Psoas muscle (tissue), 8 donors: Measurements from ENCODE around the gene UGT1A5. TPM values are rescaled to one million over a fixed set of nuclear protein-coding genes. Genes with fewer than 3 reads are reported as not detected.

Source experiments
- ATAC-seq, 4 donors: fragments of 200-7000 bp; cut with Tn5 transposase; one replicate each; pipeline ENCODE4 v1.9.1; 2020; ENCODE audit warnings: moderate library complexity in 3 of 4, mild to moderate bottlenecking in 2 of 4
- DNase-seq, 2 donors: peaks; one replicate each; pipeline ENCODE4 v3.0.0-alpha.2; 2020
- H3K27ac ChIP-seq: fragments of 200-600 bp; one replicate; pipeline ENCODE4 v1.8.0; 2022
- H3K27me3 ChIP-seq, 3 donors: fragments of 200-600 bp in 1 of 3; one replicate each; pipeline versions ENCODE4 v1.6.1 to v1.8.0; 2013 to 2022; ENCODE audit warnings: low read length in 2 of 3, mild to moderate bottlenecking in 2 of 3, moderate library complexity in 1 of 3; ENCODE audit not compliant: insufficient read depth in 3 of 3
- H3K36me3 ChIP-seq, 2 donors: fragments of 200-600 bp in 1 of 2; one replicate each; pipeline versions ENCODE4 v1.6.1 to v1.8.0; 2013 to 2022; ENCODE audit warnings: low read depth in 1 of 2, mild to moderate bottlenecking in 1 of 2, moderate library complexity in 1 of 2; ENCODE audit not compliant: insufficient read depth in 1 of 2
- H3K4me1 ChIP-seq: fragments of 200-600 bp; one replicate; pipeline ENCODE4 v1.8.0; 2022
- H3K4me3 ChIP-seq: fragments of 200-600 bp; one replicate; pipeline ENCODE4 v1.8.0; 2022; ENCODE audit warnings: mild to moderate bottlenecking
- H3K9me3 ChIP-seq: fragments of 200-600 bp; one replicate; pipeline ENCODE4 v1.8.0; 2022
- WGBS, 3 donors: extraction: QIAGEN DNeasy Blood & Tissue Kit; methylation state at CpG; one replicate each; pipeline versions ENCODE4 v1.1.6 to v1.1.7; 2013; 5-methylcytosine and 5-hydroxymethylcytosine counted together
- intact Hi-C, 2 donors: fragments of 100-400 bp; cut with DNase I; formaldehyde crosslinking; loops; one replicate each; pipeline versions ENCODE4 v1.11.0 to v1.14.2; 2022
- polyA plus RNA-seq, 3 donors: library from polyadenylated mRNA; stranded (reverse); fragments of 200-250 nt; gene quantifications; one replicate each; pipeline ENCODE4 v1.2.3, GENCODE V29; 2013
- total RNA-seq, 4 donors: library from RNA; stranded (reverse); fragmentation: NEBNext Ultra II Directional in 2 of 4; extraction: Animal tissue kit (Norgen Biotek cat#: 25700) in 2 of 4; gene quantifications; one replicate each; pipeline versions ENCODE4 v1.2.1 to v1.2.4, GENCODE V29; 2021 to 2023
- TF ChIP-seq, protein P1 (sequence below): fragments of 200-600 bp; IDR thresholded peaks from one replicate; pipeline ENCODE4 v1.8.0; 2022; ENCODE audit warnings: antibody characterized with exemption
- donor health status: healthy with polysubstance abuse.
- donor health status: DM: no; HTN: no; CAD: no; lungs with moderate emphysema.
- donor health status: Bipolar disorder and iron deficiency.
- donor health status: healthy.
- donor health status: DM: yes; HTN: yes; CAD: no.
- donor health status: DM: no; HTN: no; CAD: no.
- donor health status: DM: no; HTN: no; CAD: no.
- donor health status: DM: yes; HTN: yes; CAD: no.

The UGT1A5 gene
- total and polyA plus RNA-seq, 7 donors = not detected

DNA sequence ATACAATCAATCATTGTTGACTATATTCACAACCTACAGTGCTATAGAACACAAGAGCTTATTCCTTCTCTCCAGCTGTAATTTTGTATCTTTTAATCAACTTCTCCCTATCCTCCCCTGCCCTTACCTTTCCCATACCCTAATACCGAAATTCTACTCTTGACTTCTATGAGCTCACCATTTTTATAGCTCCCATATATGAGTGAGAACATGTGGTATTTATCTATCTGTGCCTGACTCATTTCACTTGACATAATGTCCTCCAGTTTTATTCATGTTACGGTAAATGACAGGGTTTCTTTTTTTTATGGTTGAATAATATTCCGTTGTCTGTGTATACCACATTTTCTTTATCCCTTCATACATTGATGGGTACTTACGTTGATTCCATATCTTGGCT, 68.1 kb downstream of the UGT1A5 start:
- no peak overlapping the region for H3K4me3 ChIP-seq
- H3K36me3 ChIP-seq = no peaks in the 10 kb centered on the region
- no peak for DNase-seq
- TF ChIP-seq, protein P1, sequence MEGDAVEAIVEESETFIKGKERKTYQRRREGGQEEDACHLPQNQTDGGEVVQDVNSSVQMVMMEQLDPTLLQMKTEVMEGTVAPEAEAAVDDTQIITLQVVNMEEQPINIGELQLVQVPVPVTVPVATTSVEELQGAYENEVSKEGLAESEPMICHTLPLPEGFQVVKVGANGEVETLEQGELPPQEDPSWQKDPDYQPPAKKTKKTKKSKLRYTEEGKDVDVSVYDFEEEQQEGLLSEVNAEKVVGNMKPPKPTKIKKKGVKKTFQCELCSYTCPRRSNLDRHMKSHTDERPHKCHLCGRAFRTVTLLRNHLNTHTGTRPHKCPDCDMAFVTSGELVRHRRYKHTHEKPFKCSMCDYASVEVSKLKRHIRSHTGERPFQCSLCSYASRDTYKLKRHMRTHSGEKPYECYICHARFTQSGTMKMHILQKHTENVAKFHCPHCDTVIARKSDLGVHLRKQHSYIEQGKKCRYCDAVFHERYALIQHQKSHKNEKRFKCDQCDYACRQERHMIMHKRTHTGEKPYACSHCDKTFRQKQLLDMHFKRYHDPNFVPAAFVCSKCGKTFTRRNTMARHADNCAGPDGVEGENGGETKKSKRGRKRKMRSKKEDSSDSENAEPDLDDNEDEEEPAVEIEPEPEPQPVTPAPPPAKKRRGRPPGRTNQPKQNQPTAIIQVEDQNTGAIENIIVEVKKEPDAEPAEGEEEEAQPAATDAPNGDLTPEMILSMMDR = no peak
- intact Hi-C loops = no loop called here
- 86 to 91% (median 88%) methylated on average over 4 of the region's 4 CpGs for WGBS, 3 donors
- no peak for ATAC-seq
- H3K27me3 ChIP-seq = no peaks in the 10 kb centered on the region
- H3K4me1 ChIP-seq = no peaks in the 10 kb centered on the region
- no peaks in the 10 kb centered on the region for H3K9me3 ChIP-seq
- no peak overlapping the region for H3K27ac ChIP-seq

DNA sequence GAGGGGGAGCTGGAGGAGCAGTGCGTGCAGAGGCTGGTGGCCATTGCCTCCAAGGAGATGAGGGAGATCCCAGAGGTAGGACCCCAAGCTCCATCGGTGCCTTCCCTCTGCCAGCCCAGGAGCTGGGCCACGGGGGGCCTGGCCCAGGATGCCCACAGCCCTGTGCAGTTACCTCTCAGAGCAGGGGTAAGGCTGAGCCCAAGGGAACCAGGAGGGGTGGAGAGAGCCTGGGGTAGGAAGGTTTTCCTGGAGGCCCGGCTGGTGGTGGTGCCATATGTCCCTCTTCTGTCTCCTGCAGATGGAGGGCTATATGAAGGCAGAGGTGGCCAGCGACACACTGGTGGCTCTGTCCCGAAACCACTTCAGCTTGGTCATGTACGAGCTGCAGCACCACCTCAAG, 76.8 kb downstream of the UGT1A5 start:
- Histone ChIP-seq H3K4me3 (no peak overlapping the region), H3K9me3 (no peaks in the 10 kb centered on the region), H3K4me1 (no peaks in the 10 kb centered on the region), H3K27ac (no peak overlapping the region), H3K36me3 (no peaks in the 10 kb centered on the region), H3K27me3 (no peaks in the 10 kb centered on the region)
- TF ChIP-seq, protein P1 = no peak
- DNase-seq = no peak
- no peak for ATAC-seq
- intact Hi-C loops = no loop called here
- 86 to 91% (median 90%) methylated on average over 7 of the region's 7 CpGs for WGBS, 3 donors

DNA sequence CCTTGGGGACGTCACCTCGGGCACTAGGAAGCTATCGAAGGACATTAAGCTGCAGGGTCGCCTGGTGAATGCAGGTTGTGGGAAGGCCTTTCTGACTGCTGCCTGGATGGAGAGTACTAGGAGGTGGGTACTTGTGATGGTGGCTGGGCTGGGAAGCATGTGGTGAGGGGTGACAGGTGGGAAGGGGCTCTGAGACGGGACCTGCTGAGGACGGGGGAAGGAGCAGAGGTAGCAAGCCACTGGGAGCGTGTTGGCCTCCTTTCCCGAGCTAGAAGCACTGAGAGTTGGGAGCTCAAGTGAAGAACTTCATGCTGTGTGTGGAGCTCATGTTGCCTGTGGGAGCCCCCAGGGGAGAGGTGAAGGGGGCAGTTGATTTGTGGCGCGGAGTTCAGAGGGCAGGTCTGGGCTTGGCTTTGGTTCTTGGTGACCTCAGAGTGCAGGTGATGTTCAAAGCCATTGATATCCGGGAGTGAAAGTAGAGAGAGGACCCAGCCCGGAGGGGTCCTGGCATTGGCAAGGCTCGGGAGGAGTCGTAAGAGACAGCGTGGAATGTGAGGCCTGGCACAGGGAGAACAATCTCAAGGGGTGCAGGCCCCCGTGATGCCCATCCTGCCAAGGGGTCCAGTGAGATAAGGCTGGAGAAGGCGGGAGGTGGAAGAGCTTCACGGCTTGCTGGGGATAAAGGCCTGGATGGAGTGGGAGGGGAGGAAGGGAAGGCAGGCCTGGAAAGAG, 78.6 kb downstream of the UGT1A5 start:
- no peaks in the 10 kb centered on the region for H3K36me3 ChIP-seq

DNA sequence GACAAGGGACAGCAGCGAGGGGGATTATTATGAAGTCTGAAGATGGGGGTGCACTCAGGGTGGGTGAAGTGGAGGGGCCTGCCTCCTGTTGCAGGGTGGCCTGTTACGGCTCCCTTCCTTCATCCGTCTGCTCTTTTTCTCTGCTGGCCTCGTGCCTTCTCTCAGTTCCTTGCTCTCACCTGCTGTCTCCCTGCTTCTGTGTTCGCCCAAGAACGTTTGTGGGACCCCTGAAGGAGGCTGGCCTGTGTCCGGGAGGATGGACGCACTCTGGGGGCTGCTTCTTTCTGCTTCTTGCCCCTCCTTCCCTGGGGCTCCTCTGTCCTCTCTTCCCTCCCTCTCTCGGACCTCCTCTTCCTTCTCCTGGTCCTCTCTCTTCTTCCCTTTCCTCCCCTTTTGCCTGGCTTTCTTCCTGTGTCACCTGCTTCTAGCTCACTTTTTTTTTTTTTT, 79.2 kb downstream of the UGT1A5 start:
- DNase-seq (no peak), ATAC-seq (no peak)
- WGBS, 3 donors = 66 to 80% (median 73%) methylated on average over 7 to 9 of the region's 9 CpGs
- TF ChIP-seq, protein P1 = no peak
- Histone ChIP-seq H3K27me3 (no peaks in the 10 kb centered on the region), H3K4me1 (no peaks in the 10 kb centered on the region), H3K9me3 (no peaks in the 10 kb centered on the region), H3K36me3 (no peaks in the 10 kb centered on the region), H3K27ac (no peak overlapping the region), H3K4me3 (no peak overlapping the region)
- intact Hi-C loops = no loop called here

More for the DNA sequence above, 78.6 kb downstream of the UGT1A5 start:
- ATAC-seq (no peak), DNase-seq (no peak)
- no peak overlapping the region for H3K4me3 ChIP-seq
- H3K4me1 ChIP-seq = no peaks in the 10 kb centered on the region
- no peak overlapping the region for H3K27ac ChIP-seq
- intact Hi-C loops = no loop called here
- H3K9me3 ChIP-seq = no peaks in the 10 kb centered on the region
- TF ChIP-seq, protein P1 = no peak
- H3K27me3 ChIP-seq = no peaks in the 10 kb centered on the region
- WGBS, 3 donors = 64 to 72% (median 71%) methylated on average over 18 of the region's 18 CpGs

DNA sequence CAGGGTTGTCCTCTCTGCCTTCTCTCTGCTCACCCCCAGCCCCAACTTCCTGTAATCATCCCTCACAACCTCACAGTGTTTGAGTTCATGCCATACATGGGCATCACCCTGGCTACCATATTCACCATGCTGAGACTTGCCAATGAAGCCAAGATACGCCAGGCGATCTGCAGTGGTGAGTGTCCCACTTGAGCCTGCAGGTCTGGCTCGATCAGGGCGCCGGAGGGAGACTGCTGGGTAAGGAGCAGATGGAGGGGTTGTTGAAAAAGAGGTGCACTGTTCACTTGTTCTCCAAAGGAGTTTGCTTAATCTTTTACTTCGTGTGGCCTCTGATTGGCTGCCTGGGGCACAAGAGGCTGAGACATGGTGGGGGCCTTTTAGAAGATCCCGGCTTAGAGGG, 80.0 kb downstream of the UGT1A5 start:
- ATAC-seq (no peak), DNase-seq (no peak)
- Histone ChIP-seq H3K27me3 (no peaks in the 10 kb centered on the region), H3K9me3 (no peaks in the 10 kb centered on the region), H3K4me1 (no peaks in the 10 kb centered on the region), H3K4me3 (no peak overlapping the region), H3K36me3 (no peaks in the 10 kb centered on the region), H3K27ac (no peak overlapping the region)
- WGBS, 3 donors = 80 to 92% (median 91%) methylated on average over 7 of the region's 7 CpGs
- intact Hi-C loops = no loop called here
- TF ChIP-seq, protein P1 = no peak
